Uterus (tissue), 4 donors: Measurements from ENCODE around the gene ISOC2. TPM values are rescaled to one million over a fixed set of nuclear protein-coding genes. Genes with fewer than 3 reads are reported as not detected.
A peak's percentile ranks its signal among the peaks of the same experiment; 100 is the strongest.

Source experiments
- DNase-seq, 2 donors: peaks; one replicate each; pipeline ENCODE4 v3.0.0-alpha.2; 2019 to 2020
- H3K27ac ChIP-seq, 2 donors: fragments of 200-600 bp; sonication (generic); 1 replicate in 1 of 2; 2 replicates in 1 of 2; pipeline ENCODE4 v1.5.1; 2016 to 2018
- H3K27me3 ChIP-seq, 2 donors: fragments of 200-600 bp; sonication (generic); one replicate each; pipeline ENCODE4 v1.5.1; 2018 to 2019; ENCODE audit warnings: control low read depth in 1 of 2
- H3K36me3 ChIP-seq, 2 donors: fragments of 200-600 bp; sonication (generic); one replicate each; pipeline ENCODE4 v1.5.1; 2019; ENCODE audit warnings: control low read depth in 1 of 2
- H3K4me1 ChIP-seq, 2 donors: fragments of 200-600 bp; sonication (generic); one replicate each; pipeline ENCODE4 v1.5.1; 2018 to 2019; ENCODE audit warnings: control low read depth in 1 of 2
- H3K4me3 ChIP-seq, 2 donors: fragments of 200-600 bp; sonication (generic); 1 replicate in 1 of 2; 2 replicates in 1 of 2; pipeline ENCODE4 v1.5.1; 2018 to 2019; ENCODE audit warnings: mild to moderate bottlenecking in 1 of 2
- H3K9me3 ChIP-seq, 2 donors: fragments of 200-600 bp; sonication (generic); one replicate each; pipeline ENCODE4 v1.5.1; 2019; ENCODE audit warnings: control low read depth in 1 of 2
- CTCF ChIP-seq, 4 experiments: fragments of 200-600 bp in 2 of 4; fragments of 450-650 bp in 2 of 4; sonication (generic) in 2 of 4; IDR thresholded peaks; one replicate each; pipeline ENCODE4 v1.5.1; 2016 to 2019; ENCODE audit warnings: antibody characterized with exemption in 4 of 4, mild to moderate bottlenecking in 2 of 4, moderate library complexity in 1 of 4
- POLR2A ChIP-seq, 2 donors: fragments of 450-650 bp; IDR thresholded peaks; one replicate each; pipeline ENCODE4 v1.6.1; 2016; ENCODE audit warnings: antibody characterized with exemption in 2 of 2, mild to moderate bottlenecking in 1 of 2, moderate library complexity in 1 of 2
- intact Hi-C: fragments of 100-400 bp; cut with DNase I; formaldehyde crosslinking; loops from one replicate; pipeline ENCODE4 v1.15.1; 2023; ENCODE audit warnings: low total_unique reads
- total RNA-seq, 4 donors: library from RNA; depleted of rRNA in 3 of 4; stranded (reverse); fragments of >200 nt in 3 of 4; gene quantifications; one replicate each; pipeline versions ENCODE4 v1.1.0 to v1.2.4, GENCODE V29; 2014 to 2023
- donor health status: DM: yes; HTN: yes; CAD: no.

ISOC2 gene
- total RNA-seq, 4 donors from 2014 or later = 1.2 to 78.6 (median 23.8) TPM

- peak overlapping the region; percentile 96 to 99 for H3K27ac ChIP-seq
- no peak for DNase-seq
- peak overlapping the region; percentile 42 to 58 for H3K4me3 ChIP-seq
Measured at GRCh38 chr19:55483706-55484592, 22.5 kb upstream of the ISOC2 start.

GRCh38 chr19:55482967-55483705, 21.7 kb upstream of the ISOC2 start:
- Histone ChIP-seq H3K27ac (no peak overlapping the region), H3K4me1 (peaks cover 5 to 32% of the 10 kb centered on the region in 2 donors), H3K4me3 (no peak overlapping the region), H3K27me3 (no peaks in the 10 kb centered on the region), H3K9me3 (no peaks in the 10 kb centered on the region), H3K36me3 (no peaks in the 10 kb centered on the region)
- no peak for DNase-seq
- intact Hi-C loops = no loop called here
- TF ChIP-seq POLR2A (IDR thresholded peaks at IDR 0.05) (no peak), CTCF (IDR thresholded peaks at IDR 0.05) (no peak)

More at GRCh38 chr19:55483706-55484592, 22.5 kb upstream of the ISOC2 start:
- no peaks in the 10 kb centered on the region for H3K9me3 ChIP-seq
- no peaks in the 10 kb centered on the region for H3K27me3 ChIP-seq
- TF ChIP-seq CTCF (IDR thresholded peaks at IDR 0.05) (no peak), POLR2A (IDR thresholded peaks at IDR 0.05) (no peak)
- peaks cover 5 to 32% of the 10 kb centered on the region in 2 donors for H3K4me1 ChIP-seq
- H3K36me3 ChIP-seq = no peaks in the 10 kb centered on the region
- intact Hi-C loops = no loop called here

GRCh38 chr19:55482156-55482961, 20.9 kb upstream of the ISOC2 start:
- TF ChIP-seq POLR2A (IDR thresholded peaks at IDR 0.05) = no peak
- TF ChIP-seq CTCF (IDR thresholded peaks at IDR 0.05) = no peak
- no peak overlapping the region for H3K4me3 ChIP-seq
- no peaks in the 10 kb centered on the region for H3K27me3 ChIP-seq
- H3K27ac ChIP-seq = no peak overlapping the region
- H3K36me3 ChIP-seq = no peaks in the 10 kb centered on the region
- intact Hi-C loops = no loop called here
- H3K9me3 ChIP-seq = no peaks in the 10 kb centered on the region
- H3K4me1 ChIP-seq = peaks cover 5 to 31% of the 10 kb centered on the region in 2 donors
- no peak for DNase-seq

GRCh38 chr19:55481794-55482155, 20.3 kb upstream of the ISOC2 start:
- intact Hi-C loops = no loop called here
- peaks cover 5 to 25% of the 10 kb centered on the region in 2 donors for H3K4me1 ChIP-seq

More at GRCh38 chr19:55481794-55482155, 20.3 kb upstream of the ISOC2 start:
- H3K36me3 ChIP-seq = no peaks in the 10 kb centered on the region
- no peak overlapping the region for H3K4me3 ChIP-seq
- TF ChIP-seq CTCF (IDR thresholded peaks at IDR 0.05) (no peak), POLR2A (IDR thresholded peaks at IDR 0.05) (no peak)
- no peak overlapping the region for H3K27ac ChIP-seq
- no peaks in the 10 kb centered on the region for H3K27me3 ChIP-seq
- DNase-seq = no peak
- H3K9me3 ChIP-seq = no peaks in the 10 kb centered on the region
